Loucy (cell line): ENCODE results near the gene GNAT1.

Experiments
- CTCF ChIP-seq: fragments of 200-600 bp; sonication (generic); conservative IDR thresholded peaks from 2 replicates; pipeline ENCODE4 v1.5.1; 2014; ENCODE audit warnings: mild to moderate bottlenecking, antibody characterized with exemption, low read length
- EZH2phosphoT487 ChIP-seq: fragments of 200-600 bp; IDR thresholded peaks from 2 replicates; pipeline ENCODE4 v1.6.1; 2018; ENCODE audit warnings: antibody characterized with exemption, mild to moderate bottlenecking, moderate library complexity, borderline replicate concordance

- TF ChIP-seq CTCF (no peak), EZH2phosphoT487 (no peak)
Measured at GRCh38 chr3:50212502-50212901, 21.1 kb downstream of the GNAT1 start.
